NCI-H146 treated with DMSO at 0.1 percent for 48 hours (cell line): ENCODE data around the gene SPIB.
"Not testable (repeated sequence)": the region's sequence is repeated elsewhere in the genome, so short reads cannot be mapped to it uniquely, and the experiment has no call there.

Experiments
- DNase-seq: peaks from one replicate; lab custom pipeline; 2025; ENCODE audit not compliant: unreplicated experiment; lab: John Stamatoyannopoulos, UW

The SPIB gene

GRCh38 chr19:50465986-50466705 lies 47.4 kb downstream of the SPIB start:
- peak; percentile 49 for DNase-seq

GRCh38 chr19:50466706-50467039 lies 47.9 kb downstream of the SPIB start:
- DNase-seq, result no peak

- no peak for DNase-seq
Observed at GRCh38 chr19:50467566-50467965, 48.8 kb downstream of the SPIB start.

- no peak for DNase-seq
Observed at GRCh38 chr19:50468818-50469217, 50.1 kb downstream of the SPIB start.

- not testable (repeated sequence) for DNase-seq
Observed at GRCh38 chr19:50473336-50473735, 54.6 kb downstream of the SPIB start.

- DNase-seq, result no peak
Observed at GRCh38 chr19:50475101-50475568, 56.4 kb downstream of the SPIB start.

GRCh38 chr19:50475736-50476223 lies 57.0 kb downstream of the SPIB start:
- no peak for DNase-seq

GRCh38 chr19:50476224-50476906 lies 57.6 kb downstream of the SPIB start, which contains the start of the genes EMC10 and GARIN5A:
Gene EMC10 (plus strand): TSS chr19:50476507. CDS start chr19:50476545, 38 bp downstream.
Gene GARIN5A (minus strand): TSS chr19:50476848. CDS start chr19:50476388, 460 bp downstream.
- peak; percentile 94 for DNase-seq

- no peak for DNase-seq
Observed at GRCh38 chr19:50476907-50477238, 58.1 kb downstream of the SPIB start.

- DNase-seq, result no peak
Observed at GRCh38 chr19:50477751-50478515, 59.2 kb downstream of the SPIB start.

GRCh38 chr19:50478901-50479715 lies 60.4 kb downstream of the SPIB start:
- DNase-seq, result no peak

- DNase-seq, result no peak
Observed at GRCh38 chr19:50479761-50480251, 61.1 kb downstream of the SPIB start.

GRCh38 chr19:50480281-50481111 lies 61.8 kb downstream of the SPIB start:
- DNase-seq, result no peak
